GM12864 (cell line): Measurements from ENCODE around the gene EMD.

ENCODE experiments used
- DNase-seq: peaks from one replicate; pipeline ENCODE4 v3.0.0-alpha.2; 2011; ENCODE audit warnings: low read depth
- H3K4me3 ChIP-seq: 2 replicates; pipeline ENCODE4 v1.5.1; 2011; ENCODE audit warnings: mild to moderate bottlenecking, low read depth, low read length, control low read depth
- TF ChIP-seq, protein P1 (sequence below): IDR thresholded peaks from 2 replicates; pipeline ENCODE4 v1.5.1; 2011; ENCODE audit warnings: low read depth, mild to moderate bottlenecking, moderate library complexity, low read length, control low read depth, inconsistent platforms; ENCODE audit errors: missing control alignments

EMD gene

DNA sequence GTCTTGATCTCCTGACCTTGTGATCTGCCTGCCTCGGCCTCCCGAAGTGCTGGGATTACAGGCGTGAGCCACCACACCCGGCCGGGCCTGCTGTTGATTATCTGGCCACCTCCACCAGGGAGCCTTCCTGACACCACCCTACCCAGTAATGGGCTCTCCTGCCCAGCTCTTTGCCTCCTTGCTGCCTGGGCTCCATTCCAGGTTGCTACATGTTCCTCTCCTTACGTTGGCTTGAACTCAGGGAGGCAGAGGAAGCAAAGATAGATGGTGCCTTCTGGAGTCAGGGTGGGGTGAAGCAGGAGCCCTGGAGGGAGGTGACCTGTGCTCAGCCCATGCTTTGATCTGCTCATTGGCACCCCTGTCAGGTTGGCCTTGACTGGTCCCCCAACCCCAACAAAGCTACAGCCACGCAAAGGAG lies 31.0 kb upstream of the EMD start:
- no peak for DNase-seq
- TF ChIP-seq, protein P1, sequence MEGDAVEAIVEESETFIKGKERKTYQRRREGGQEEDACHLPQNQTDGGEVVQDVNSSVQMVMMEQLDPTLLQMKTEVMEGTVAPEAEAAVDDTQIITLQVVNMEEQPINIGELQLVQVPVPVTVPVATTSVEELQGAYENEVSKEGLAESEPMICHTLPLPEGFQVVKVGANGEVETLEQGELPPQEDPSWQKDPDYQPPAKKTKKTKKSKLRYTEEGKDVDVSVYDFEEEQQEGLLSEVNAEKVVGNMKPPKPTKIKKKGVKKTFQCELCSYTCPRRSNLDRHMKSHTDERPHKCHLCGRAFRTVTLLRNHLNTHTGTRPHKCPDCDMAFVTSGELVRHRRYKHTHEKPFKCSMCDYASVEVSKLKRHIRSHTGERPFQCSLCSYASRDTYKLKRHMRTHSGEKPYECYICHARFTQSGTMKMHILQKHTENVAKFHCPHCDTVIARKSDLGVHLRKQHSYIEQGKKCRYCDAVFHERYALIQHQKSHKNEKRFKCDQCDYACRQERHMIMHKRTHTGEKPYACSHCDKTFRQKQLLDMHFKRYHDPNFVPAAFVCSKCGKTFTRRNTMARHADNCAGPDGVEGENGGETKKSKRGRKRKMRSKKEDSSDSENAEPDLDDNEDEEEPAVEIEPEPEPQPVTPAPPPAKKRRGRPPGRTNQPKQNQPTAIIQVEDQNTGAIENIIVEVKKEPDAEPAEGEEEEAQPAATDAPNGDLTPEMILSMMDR, result no peak
- no peak overlapping the region for H3K4me3 ChIP-seq

DNA sequence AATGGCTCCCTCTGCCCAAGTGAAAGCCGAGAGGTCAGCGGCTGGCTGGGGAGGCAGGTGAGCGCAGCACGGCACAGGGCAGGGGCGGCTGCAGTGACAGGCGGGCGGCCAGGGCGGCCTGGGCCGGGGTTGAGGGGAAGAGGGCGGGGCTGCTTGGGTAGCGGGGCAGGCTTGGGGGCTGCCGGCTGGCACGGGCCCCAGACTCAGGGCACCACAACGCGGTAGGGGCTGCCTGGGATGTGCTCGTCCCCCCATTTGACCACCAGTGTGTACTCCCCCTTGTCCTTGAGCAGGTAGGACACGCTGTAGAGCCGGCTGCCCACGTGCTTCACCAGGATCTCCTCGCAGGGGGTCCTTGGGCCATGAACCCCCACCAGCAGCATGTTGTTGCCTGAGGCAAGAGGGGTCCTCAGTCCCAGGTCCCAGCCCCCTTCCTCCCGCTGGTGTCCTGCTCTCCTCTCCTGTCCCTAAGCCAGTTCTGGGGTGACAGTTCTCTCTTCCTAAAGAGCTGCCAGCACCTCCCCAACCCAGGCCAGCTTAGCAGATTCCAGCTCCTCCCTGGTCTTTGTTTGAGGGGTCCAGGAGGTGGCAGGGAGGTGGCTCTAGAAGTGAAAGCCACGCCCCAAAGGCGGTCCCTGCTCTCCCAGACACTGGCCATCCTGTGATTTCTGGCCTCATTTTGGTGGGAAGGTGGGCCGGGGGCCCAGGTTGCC lies 30.3 kb upstream of the EMD start:
- TF ChIP-seq, protein P1, result no peak
- H3K4me3 ChIP-seq, result no peak overlapping the region
- DNase-seq, result no peak

DNA sequence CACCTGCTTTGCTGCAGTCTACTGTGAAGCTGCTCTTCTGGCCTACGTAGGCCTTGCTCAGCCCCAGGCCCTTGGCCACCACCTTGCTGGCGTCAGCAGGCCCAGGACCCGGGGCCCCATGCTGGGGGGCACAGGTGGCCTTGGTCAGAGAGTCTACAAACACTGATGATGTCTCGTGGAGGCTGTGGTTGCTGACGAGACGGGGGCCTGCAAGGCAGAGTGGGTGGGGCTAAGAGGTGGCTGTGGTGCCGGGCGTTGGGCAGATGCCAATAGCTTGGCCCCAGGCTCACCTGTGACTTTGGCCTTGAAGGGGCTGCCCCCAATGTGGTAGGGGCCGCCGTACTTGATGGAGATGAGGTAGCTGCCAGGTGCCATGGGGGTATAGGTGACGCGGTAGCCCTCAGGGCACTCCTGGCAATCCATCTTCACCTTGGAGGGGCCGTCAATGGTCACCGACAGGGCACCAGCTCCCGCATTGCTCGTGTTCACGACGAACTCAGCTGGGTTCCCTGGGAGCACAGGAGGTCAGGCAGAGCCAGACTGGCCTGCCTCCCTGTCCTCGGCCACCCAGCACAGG lies 29.6 kb upstream of the EMD start:
- no peak for DNase-seq
- no peak overlapping the region for H3K4me3 ChIP-seq
- TF ChIP-seq, protein P1, result no peak

DNA sequence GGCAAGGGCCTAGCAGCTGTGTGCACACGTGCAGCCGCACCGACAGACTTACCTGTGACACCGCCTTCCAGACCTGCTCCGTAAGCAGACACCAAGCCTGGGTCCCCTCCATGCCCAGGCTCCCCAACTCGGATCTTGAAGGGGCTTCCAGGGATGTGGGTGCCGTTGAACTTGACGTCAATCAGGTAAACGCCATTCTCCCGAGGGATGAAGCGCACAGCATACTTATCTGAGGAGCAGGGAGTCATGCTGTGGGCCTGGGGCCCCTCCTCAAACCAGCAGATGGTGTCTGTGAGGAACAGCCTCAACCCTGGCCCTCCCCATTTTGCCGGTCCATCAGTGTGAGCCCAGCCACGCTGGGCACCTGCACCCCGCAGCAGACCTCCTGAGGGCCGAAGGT lies 29.1 kb upstream of the EMD start:
- TF ChIP-seq, protein P1, result no peak
- DNase-seq, result no peak
- no peak overlapping the region for H3K4me3 ChIP-seq

DNA sequence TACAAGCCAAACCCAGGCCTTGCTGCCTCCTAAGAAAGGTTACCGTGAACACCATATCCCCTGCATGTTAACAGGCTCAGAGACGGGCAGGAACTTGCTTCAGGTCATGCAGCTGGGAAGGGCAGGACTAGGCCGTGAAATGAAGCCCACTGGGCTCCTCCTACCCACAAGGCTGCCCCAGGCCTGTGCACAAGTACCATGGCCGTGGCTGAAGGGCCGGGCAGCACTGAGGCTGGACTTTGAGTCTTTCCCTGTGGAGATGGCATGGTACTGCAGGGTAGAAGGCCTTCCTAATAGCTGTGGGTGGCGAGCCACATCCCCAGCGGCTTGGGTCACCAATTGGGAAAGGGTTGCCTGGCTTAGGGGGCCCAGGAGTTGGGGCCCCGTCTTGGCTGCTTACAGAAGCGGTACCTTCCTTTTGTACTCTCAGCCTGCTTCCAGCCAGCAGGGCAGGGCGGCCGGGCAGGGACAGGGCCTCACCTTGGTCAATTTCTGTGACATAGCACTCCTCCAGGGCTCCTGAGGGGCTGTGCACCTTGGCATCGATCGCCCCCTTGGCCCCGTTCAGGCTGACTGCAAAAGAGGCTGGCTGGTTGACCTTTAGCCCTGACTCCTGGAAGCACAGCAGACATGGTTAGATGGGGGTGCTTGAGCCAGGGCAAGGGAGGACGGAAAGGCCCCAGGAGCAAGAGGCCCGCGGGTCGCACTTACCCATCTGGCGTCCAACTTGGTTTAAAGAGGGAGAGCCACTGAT lies 28.5 kb upstream of the EMD start:
- DNase-seq, result no peak

DNA sequence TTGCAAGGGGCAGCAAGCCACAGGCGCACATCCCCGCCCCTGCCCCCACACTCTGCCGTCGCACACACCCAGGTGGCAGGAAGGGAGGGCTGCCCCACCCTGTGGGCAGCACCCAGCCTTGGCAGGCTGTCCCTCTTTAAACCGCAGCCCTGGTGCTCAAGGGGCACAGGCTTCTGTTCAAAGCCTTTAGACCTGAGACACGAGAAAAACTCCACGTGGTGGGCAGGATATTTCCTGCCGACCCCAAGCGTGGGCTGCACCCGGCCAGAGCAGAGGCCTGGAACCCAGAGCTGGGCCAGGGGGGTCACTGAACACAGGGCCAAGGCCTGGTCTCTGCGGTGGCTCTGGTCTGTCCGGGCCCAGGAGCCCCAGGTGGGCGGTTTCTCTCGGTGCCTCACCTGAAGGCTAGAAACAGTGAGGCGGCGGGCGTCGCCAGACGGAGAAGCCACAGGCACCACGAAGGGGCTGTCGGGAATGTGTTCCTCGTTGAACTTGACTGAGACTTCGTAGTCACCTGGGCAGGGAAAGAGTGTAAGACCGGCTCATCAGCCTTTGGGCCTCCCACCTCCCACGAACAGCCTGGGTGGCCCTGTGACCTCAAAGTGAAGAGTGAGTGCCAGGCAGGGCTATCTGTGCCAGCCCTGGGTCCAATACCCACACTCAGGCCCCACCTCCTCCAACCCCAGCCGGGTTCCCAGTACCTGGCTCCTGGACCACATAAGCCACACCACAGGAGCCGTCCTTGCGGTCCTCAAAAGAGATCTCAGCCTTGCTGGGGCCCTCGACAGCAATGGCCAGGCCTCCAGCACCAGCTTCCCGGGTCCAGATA lies 27.7 kb upstream of the EMD start:
- DNase-seq, result no peak
- TF ChIP-seq, protein P1, result no peak
- no peak overlapping the region for H3K4me3 ChIP-seq

More for the DNA sequence above, 28.5 kb upstream of the EMD start:
- H3K4me3 ChIP-seq, result no peak overlapping the region
- TF ChIP-seq, protein P1, result no peak
